GM12878 (cell line): ENCODE data around the gene HSPA1A. TPM values are rescaled to one million over a fixed set of nuclear protein-coding genes. Genes with fewer than 3 reads are reported as not detected.

Experiments
- ATF7 ChIP-seq: fragments of 450-650 bp; IDR thresholded peaks from 2 replicates; pipeline ENCODE4 v1.6.1; 2016; ENCODE audit warnings: low read depth, mild to moderate bottlenecking
- CBFB ChIP-seq: IDR thresholded peaks from 2 replicates; pipeline ENCODE4 v1.6.1; 2016; ENCODE audit warnings: antibody characterized with exemption, low read depth
- CEBPB ChIP-seq, 2 experiments: fragments of 150-350 bp in 1 of 2; IDR thresholded peaks; 2 replicates each; pipeline ENCODE4 v1.6.1; 2012 to 2014; ENCODE audit warnings: low read depth in 2 of 2, low read length in 2 of 2, borderline replicate concordance in 1 of 2, inconsistent platforms in 1 of 2
- CHD4 ChIP-seq: fragments of 200-600 bp; sonication (generic); IDR thresholded peaks from 2 replicates; pipeline ENCODE4 v1.6.1; 2016; ENCODE audit warnings: mild to moderate bottlenecking
- ELK1 ChIP-seq: IDR thresholded peaks from 2 replicates; pipeline ENCODE4 v1.6.1; 2012; ENCODE audit warnings: low read depth, low read length, improper control_type of control experiment
- HSF1 ChIP-seq: fragments of 150-350 bp; IDR thresholded peaks from 2 replicates; pipeline ENCODE4 v1.6.1; 2014; ENCODE audit warnings: mild to moderate bottlenecking, low read depth, low read length
- IRF4 ChIP-seq: IDR thresholded peaks from 2 replicates; pipeline ENCODE4 v1.6.1; 2011; ENCODE audit warnings: low read depth, low read length
- MAX ChIP-seq: IDR thresholded peaks from 2 replicates; pipeline ENCODE4 v1.6.1; 2012; ENCODE audit warnings: low read depth, low read length, improper control_type of control experiment
- MLLT1 ChIP-seq: fragments of 450-650 bp; IDR thresholded peaks from 2 replicates; pipeline ENCODE4 v1.6.1; 2016; ENCODE audit warnings: mild to moderate bottlenecking
- MXI1 ChIP-seq: fragments of 150-350 bp; IDR thresholded peaks from 2 replicates; pipeline ENCODE4 v1.6.1; 2011; ENCODE audit warnings: low read depth, mild to moderate bottlenecking, inconsistent platforms, low read length, improper control_type of control experiment
- PKNOX1 ChIP-seq: fragments of 450-650 bp; IDR thresholded peaks from 2 replicates; pipeline ENCODE4 v1.6.1; 2016; ENCODE audit warnings: mild to moderate bottlenecking
- POLR2A ChIP-seq: IDR thresholded peaks from 2 replicates; pipeline ENCODE4 v1.6.1; 2011; ENCODE audit warnings: low read depth, mild to moderate bottlenecking, low read length
- RAD21 ChIP-seq: IDR thresholded peaks from 2 replicates; pipeline ENCODE4 v1.6.1; 2011; ENCODE audit warnings: mild to moderate bottlenecking, low read depth, low read length, moderate library complexity; ENCODE audit not compliant: insufficient read depth
- SMARCA5 ChIP-seq: fragments of 450-650 bp; IDR thresholded peaks from 2 replicates; pipeline ENCODE4 v1.6.1; 2017; ENCODE audit warnings: mild to moderate bottlenecking
- STAT1 ChIP-seq: fragments of 450-650 bp; conservative IDR thresholded peaks from 2 replicates; pipeline ENCODE4 v1.6.1; 2014; ENCODE audit warnings: antibody characterized with exemption, mild to moderate bottlenecking
- TCF12 ChIP-seq: IDR thresholded peaks from 2 replicates; pipeline ENCODE4 v1.6.1; 2011; ENCODE audit warnings: low read depth, mild to moderate bottlenecking, low read length
- TCF7 ChIP-seq: IDR thresholded peaks from 2 replicates; pipeline ENCODE4 v1.6.1; 2014; ENCODE audit warnings: antibody characterized with exemption, borderline replicate concordance
- USF1 ChIP-seq: IDR thresholded peaks from 2 replicates; pipeline ENCODE4 v1.6.1; 2011; ENCODE audit warnings: borderline replicate concordance, low read depth, mild to moderate bottlenecking, moderate library complexity, mixed read lengths, low read length; ENCODE audit not compliant: insufficient read depth; ENCODE audit errors: extremely low read length
- USF2 ChIP-seq: IDR thresholded peaks from 2 replicates; pipeline ENCODE4 v1.6.1; 2011; ENCODE audit warnings: low read depth, low read length, improper control_type of control experiment, borderline replicate concordance
- YY1 ChIP-seq: IDR thresholded peaks from 2 replicates; pipeline ENCODE4 v1.6.1; 2011; ENCODE audit warnings: low read depth, mild to moderate bottlenecking, low read length
- ZBED1 ChIP-seq: IDR thresholded peaks from 2 replicates; pipeline ENCODE4 v1.6.1; 2016; ENCODE audit warnings: borderline replicate concordance
- ZNF622 ChIP-seq: fragments of 450-650 bp; IDR thresholded peaks from 2 replicates; pipeline ENCODE4 v1.6.1; 2017; ENCODE audit warnings: mild to moderate bottlenecking, inconsistent platforms
- polyA plus RNA-seq, 11 experiments: library from polyadenylated mRNA; depleted of rRNA in 4 of 11; unstranded in 6 of 11; stranded (reverse) in 5 of 11; fragments of >200 nt; fragmentation: Nextera tagmentation in 4 of 11; fragmentation: Illumina TruSeq in 1 of 11; extraction: Ambion mirVana in 4 of 11; extraction: Trizol in 1 of 11; gene quantifications; 1 replicate in 1 of 11; 2 replicates in 10 of 11; pipeline versions ENCODE4 v1.2.1 to v1.2.3, GENCODE V29; 2011 to 2016; ENCODE audit warnings: inconsistent platforms in 2 of 11, missing spikeins in 2 of 11, low read depth in 1 of 11
- total RNA-seq, 4 experiments: library from RNA; depleted of rRNA in 3 of 4; stranded (reverse); fragments of >200 nt in 3 of 4; fragmentation: Illumina TruSeq in 1 of 4; extraction: Trizol in 1 of 4; gene quantifications; 2 replicates each; pipeline versions ENCODE4 v1.2.1 to v1.2.3, GENCODE V29; 2013 to 2021

Gene HSPA1A
- total and polyA plus RNA-seq, 10 of the 15 experiments (the other 5 are each of a cell fraction or from before 2014, with no cell fraction given), result 0.29 to 51.8 (median 17.5) TPM

GRCh38 chr6:31834367-31835250 lies 19.3 kb downstream of the HSPA1A start (continued):
- TF ChIP-seq USF1 (no peak), MLLT1 (peak; percentile 46), HSF1 (no peak), MXI1 (no peak; the same call in 1 of the 2 replicates), TCF12 (peak; percentile 65; the same call in 1 of the 2 replicates), SMARCA5 (no peak), POLR2A (peak; percentile 99), RAD21 (no peak), IRF4 (0 out of 2 replicates have a peak, but pooled peaks have one; percentile 40), ATF7 (peak; percentile 47), YY1 (peak; percentile 98), CEBPB (IDR thresholded peaks at IDR 0.05; ENCODE audit: borderline replicate concordance in 1 of 2, low read depth in 2 of 2, low read length in 2 of 2) (no peak), STAT1 (0 out of 2 replicates have a peak, but pooled peaks have one; percentile 52), ELK1 (no peak), CHD4 (no peak), MAX (peak; percentile 5), TCF7 (0 out of 2 replicates have a peak, but pooled peaks have one; percentile 14), ZBED1 (no peak), ZNF622 (no peak), CBFB (peak; percentile 98), USF2 (no peak), PKNOX1 (peak; percentile 4; the same call in 1 of the 2 replicates)
